ENCODE data around the gene CRELD2.

Gene CRELD2

DNA sequence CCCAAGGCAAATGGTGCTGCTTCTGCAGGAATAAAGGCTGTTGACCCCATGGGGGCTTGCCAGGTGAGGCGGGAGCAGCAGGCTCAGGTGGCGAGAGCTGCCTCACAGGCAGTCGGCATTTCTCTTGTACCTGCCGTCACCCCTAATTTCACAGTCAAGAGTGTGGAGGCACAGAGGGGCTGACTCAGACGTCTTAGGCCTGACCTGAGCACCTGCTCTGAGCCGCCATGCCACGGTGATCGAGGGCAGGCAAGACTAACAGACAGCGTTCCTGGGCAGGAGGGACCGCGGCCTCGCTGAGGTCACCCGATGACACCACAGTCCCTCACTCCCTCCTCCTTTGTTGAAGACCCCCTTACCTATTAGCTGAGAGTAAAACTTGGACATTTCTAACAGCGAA, 5.4 kb upstream of the CRELD2 start:
- FAIRE-seq = no peak

DNA sequence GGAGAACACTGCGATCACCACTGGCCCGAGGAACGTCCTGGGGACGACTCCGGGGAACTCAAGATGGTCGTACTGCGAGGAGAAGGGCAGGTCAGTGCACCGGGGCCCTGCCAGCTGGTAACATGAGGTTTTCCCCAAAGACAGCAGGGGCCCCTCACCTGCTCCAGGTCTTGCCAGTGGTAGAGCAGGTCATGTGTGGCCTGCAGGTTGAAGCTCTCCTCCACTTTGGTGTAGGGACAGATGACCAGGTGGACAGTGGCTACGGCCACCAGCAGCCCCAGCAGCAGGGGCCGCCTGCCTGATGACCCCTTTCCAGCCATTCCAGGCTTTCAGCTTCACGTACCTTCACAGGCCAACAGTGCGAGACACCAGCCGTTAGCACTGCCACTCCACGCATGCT, 5.0 kb upstream of the CRELD2 start:
- no peak for FAIRE-seq

DNA sequence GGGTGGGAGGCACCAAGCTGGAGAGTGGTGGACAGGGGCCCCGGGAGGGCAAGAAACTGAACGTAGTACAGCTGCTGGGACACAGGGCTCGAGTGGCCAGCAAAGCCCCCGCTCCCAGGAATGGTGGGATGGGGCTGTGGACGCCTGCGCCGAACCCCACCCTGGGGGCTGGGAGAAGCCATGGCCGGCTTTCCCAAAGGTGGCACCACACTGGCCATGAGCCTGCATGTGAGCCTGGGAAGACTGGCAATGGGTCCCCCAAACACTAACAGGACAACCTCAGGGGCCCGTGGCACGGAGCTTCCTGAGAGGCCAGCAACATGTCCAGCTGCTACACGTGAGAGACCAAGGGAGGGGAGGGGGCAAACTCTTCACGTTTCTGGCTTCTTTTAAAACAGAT, 4.2 kb upstream of the CRELD2 start:
- no peak for FAIRE-seq

DNA sequence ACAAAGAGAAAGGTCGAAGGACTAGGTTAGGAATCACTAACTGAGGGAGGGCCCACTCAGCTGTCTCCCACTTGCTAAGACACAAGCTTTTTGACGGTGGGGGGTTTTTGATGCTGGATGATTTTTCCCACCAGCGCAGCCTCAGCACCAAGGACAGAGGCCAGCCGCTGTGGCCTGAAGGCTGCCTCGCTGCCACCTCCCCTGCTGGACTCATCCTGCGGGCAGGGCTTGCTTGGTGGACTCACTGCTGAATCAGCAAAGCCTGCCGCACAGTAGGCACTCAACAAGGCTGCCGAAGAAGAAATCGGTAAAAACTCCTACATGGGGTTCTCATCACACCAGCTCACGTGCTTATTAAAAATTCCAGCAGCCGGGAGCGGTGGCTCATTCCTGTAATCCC, 2.8 kb upstream of the CRELD2 start:
- FAIRE-seq = no peak

DNA sequence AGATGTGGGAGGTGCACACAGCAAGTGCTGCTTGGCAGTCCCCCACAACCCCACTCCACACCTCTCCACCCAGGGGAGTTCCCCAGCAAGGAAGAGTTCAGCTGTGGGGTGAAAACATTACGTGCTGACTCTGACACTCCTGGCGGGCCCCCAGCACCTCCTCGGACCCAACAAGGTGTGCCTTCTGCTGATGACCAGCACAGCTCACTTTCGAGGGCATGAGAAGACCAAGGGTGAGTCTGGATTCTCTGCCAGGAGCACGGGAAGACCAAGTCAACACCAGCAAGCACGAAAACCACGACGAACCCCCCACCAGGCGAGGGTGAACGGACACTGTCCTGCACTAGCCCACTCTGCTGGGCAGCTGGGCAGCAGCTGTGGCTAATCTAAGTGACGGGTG, 1.6 kb upstream of the CRELD2 start:
- FAIRE-seq = no peak

DNA sequence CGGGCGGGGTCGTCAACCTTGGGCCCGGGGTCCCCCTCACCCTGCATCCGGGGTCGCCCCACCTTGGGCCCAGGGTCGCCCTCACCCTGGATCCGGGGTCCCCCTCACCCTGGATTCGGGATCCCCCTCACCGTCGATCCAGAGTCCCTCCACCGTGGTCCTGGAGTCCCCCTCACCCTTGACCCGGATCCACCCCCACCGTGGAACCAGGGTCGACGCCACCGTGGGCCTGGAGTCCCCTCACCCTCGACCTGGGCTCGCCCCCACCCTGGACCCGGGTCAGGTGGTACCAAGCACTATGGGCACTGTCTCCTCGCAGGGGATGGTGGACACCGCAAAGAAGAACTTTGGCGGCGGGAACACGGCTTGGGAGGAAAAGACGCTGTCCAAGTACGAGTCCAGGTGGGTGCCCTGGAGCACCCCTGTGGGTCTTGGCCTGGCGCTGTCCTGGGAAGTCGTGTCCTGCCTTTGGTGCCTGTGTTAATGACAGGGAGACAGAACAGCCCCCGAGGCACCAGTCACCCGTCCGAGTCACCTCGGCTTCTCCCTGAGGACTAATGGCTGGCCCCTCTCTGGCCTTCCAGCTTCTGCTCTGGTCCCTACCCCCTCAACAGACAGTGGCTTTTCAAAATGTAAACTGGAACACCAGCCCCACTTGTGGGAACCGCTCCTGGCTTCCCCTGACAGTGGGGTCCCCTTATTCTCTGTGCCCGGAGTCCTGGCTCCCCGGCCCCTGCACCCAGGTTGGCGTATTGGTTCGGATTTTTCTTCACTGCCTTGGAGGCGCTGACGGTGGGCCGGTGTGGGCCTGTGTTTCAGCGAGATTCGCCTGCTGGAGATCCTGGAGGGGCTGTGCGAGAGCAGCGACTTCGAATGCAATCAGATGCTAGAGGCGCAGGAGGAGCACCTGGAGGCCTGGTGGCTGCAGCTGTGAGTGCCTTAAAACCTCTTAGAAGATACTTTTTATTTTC, 762 bp downstream of the CRELD2 start:
- no peak for FAIRE-seq

DNA sequence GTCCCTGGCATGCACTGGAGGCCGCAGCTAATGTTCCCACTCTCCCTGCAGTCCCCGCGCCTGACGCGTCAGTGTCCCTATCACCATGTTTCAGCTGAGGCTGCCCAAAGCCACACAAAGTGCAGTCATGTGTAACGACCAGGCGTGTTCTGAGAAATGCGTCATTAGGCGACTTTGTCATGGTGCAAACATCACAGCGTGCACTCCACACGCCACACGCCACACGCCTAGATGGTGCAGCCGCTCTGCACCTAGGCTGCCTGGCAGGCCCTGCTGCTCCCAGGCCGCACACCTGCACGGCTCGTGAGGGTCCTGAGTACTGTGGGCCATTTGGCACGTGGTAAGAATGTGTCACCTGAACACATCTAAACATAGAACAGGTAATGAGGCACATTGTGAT, 2.4 kb downstream of the CRELD2 start:
- FAIRE-seq = no peak

DNA sequence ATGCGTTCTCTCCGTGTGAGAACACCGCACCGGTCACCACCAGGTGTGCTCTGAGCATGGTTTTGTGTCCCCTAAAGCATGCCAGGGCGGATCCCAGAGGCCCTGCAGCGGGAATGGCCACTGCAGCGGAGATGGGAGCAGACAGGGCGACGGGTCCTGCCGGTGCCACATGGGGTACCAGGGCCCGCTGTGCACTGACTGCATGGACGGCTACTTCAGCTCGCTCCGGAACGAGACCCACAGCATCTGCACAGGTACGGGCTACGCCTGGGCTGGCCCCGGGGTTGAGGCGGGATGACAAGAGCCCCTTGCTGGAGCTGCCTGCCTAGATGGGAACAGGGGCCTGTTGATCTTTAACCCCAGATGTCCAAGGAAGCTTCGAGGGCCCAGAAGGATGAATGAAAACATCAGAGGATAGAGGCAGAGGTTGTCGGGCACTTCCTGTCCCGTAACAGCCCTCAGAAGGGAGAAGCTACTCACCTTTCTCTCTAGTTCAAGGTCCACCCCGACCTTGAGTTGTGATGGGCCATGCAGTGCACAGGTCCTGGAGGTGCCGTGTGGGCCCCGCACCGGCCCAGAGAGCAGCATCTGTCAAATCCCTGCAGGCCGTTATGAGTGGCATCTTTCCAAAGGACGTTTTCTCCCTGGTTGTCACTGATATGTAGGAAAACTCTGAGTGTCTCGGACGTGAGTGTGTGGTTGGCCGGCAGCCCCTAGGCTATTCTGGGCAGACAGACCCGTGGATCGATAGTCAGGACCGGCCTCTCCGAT, 3.3 kb downstream of the CRELD2 start:
- no peak for FAIRE-seq

DNA sequence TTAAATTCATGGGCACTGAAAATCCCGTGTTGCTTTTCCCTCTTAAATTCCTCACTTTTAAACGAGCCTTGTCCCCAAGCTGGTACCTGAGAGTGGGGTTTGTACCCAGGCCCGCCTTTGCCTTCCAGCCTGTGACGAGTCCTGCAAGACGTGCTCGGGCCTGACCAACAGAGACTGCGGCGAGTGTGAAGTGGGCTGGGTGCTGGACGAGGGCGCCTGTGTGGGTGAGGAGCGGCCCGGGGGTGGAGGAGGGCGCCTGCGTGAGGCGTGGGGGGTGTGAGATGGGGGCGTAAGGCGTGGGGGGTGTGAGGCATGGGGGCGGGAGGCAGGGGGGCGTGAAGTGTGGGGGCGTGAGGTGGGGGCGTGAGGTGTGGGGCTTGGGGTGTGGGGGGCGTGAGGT, 4.0 kb downstream of the CRELD2 start:
- no peak for FAIRE-seq

DNA sequence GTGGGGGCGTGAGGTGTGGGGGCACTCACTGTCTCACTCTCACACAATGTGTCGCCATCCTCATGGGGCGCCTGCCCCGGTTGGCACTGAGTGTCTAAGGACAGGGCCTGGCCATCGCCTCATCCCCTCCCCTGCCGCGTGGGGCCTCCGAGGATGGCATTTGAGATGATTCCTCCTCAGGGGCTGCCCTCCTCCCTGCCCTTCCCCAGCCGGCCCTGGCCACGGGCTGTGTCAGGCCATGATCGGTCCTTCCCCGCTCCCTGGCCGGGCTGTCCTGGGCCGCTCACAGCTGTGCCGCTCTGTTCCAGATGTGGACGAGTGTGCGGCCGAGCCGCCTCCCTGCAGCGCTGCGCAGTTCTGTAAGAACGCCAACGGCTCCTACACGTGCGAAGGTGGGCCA, 4.5 kb downstream of the CRELD2 start:
- FAIRE-seq = no peak

DNA sequence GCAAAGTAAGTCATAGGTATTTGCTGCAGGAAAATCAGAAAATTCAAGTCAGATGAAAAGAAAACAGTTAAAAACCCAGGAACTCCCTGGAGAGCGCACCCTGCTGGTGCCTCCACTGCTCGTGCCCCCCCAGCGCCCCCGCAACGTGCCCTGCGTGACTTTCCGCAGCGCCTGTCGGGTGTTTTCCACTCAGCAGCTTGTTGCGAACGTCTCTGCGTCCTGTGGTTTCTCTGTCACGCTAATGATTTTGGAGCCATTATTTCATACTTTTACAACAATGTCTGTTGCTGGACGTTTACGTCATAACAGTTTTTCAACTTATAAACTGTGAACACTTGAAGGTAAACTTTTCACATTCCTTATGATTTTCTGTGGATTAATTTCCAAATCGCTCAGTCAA, 5.0 kb downstream of the CRELD2 start:
- no peak for FAIRE-seq

DNA sequence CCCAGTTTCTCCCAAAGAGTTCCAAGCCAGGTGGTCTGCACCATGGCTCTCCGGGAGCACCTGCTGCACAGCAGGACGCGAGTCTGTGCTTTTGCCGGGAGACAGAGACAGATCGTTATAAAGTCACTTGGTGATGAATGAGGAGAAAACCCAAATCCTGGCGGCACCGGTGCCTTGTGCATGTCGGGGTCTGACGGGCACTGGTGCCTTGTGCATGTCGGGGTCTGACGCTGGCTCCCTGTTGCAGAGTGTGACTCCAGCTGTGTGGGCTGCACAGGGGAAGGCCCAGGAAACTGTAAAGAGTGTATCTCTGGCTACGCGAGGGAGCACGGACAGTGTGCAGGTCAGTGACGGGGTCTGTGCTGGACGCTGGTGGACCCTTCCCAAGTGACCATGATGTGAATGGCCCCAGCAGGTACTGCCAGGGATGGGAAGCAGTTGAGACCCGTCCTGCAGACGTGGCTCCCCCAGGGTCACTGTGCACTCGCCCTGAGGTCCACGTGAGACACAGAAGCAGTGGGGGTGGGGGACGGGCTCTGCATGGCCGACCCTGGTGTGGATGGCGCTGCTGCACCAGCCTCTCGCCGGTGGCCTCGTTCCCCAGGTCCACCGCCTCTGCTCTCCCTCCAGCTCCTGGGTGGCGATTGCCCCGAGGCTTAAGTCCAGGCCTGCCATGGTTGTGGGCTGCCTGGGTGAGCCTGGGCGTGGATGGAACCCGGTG, 5.8 kb downstream of the CRELD2 start:
- FAIRE-seq = no peak

DNA sequence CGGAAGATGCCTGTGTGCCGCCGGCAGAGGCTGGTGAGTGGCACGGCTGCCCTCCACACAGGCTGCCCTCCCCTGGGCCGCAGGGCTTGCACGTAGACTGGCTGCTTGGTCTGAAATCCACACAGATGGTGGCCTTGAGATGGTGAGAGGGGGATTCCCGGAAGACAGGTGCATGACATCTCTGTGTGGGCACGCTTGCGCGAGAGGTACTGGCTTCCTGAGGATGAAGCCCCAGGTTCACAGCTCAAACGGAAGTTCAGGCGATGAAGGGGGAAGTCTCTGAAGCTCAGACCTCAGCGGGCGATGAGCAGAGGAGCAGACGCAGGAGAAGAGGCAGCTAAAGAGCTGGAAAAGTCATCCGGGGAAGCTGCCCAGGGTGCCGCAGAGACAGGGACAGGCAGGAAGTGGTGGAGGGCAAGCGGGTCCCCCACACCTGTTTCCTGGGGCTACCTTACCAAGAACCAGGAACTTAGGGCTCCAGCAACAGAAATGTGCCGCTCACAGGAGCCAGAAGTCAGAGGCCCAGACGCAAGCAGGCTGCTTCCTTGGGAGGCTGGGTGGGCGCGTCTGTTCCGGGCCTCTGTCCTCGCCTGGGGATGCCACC, 7.2 kb downstream of the CRELD2 start:
- FAIRE-seq = no peak

DNA sequence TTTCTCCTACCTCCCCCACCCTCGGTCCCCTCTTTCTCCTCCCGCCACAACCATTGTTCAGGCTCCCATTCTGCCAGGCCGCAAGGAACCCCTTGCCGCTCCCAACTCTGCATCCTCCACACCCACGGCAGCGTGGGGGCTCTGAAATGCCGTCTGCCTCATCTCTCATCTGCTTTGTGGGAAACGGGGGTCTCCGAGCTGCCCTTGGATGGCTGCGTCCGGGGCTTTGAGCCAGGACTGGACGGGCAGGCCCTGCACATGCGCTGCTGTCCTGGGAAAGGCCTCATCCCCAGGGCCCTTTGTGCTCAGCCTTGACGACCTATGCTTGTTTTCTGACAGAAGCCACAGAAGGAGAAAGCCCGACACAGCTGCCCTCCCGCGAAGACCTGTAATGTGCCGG, 8.5 kb downstream of the CRELD2 start:
- no peak for FAIRE-seq

DNA sequence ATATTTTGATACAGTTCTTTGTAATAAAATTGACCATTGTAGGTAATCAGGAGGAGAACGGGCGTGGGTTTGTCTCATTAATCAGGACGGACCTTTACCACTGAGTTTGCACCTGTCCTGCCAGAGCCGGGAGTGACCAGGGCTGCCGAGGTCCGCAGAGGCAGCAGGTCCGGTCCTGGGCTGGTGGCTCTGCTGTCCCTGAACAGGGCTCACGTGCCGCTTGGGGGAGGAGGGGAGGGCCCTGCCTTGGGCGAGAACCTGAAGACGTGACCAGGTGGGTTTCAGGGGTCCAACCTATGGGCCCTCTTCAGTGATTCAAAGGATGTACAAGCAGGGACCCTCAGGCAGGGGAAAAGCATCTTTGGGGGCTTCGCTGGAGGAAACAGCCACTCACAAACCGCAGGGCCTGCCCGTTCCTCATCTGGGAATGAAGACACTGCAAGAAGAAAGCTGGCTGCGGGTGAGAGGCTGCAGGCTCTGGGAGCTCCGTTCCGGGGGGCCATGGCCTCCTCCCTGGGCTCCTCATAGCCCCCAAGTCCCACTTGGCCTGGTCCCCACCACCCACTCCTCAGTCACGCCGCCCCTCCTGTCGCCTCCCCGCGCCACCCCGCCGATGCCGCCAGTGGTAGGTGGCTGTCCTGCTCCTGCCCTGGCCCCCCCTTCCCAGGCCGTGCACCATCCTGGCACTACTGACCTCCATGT, 9.2 kb downstream of the CRELD2 start:
- FAIRE-seq = no peak

DNA sequence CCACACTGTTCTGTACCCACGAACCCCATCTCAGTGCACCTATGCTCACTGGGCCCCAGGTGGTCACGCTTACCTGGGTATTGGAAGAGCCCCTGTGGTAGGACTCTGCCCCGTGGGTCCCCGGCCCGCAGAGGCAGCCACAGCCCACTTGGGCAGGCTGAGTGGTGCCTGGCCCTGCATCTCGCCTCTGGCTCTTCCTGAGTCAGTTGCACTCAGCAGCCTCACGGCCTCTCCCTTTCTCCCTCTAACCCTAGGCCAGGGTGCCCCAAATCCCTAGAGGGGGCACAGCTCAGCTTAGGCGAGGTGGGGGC, 9.7 kb downstream of the CRELD2 start:
- no peak for FAIRE-seq

DNA sequence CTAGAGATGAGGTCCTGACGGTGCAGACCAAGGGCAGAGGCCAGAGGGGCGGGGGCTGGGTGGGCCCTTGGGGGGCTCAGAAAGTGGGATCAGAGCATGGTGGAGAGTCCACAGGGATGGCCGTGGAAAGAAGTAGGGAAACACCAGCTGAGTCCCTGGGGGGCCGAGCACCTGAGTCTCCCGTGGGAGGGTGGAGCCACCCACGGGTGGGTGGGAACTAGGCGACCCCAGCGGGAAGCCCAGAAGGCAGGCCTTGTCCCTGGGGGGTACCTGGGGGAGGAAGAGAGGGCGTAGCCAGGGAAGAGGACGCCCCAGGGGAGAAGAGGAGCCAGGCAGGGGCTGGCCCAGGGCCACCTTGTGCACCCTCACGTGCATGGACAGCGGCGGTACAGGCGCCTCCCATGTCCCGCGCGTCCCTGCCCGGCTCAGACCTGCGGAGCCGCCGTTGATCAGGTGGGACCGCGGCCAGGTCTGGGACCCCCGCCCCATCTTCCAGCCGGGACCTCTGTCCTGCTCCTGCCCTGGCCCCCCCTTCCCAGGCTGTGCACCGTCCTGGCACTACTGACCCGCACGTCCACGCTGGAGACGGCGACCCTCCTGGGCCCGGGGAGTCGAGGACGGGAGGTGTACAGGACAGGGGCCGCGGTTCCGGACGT, 10.2 kb downstream of the CRELD2 start:
- FAIRE-seq = no peak

DNA sequence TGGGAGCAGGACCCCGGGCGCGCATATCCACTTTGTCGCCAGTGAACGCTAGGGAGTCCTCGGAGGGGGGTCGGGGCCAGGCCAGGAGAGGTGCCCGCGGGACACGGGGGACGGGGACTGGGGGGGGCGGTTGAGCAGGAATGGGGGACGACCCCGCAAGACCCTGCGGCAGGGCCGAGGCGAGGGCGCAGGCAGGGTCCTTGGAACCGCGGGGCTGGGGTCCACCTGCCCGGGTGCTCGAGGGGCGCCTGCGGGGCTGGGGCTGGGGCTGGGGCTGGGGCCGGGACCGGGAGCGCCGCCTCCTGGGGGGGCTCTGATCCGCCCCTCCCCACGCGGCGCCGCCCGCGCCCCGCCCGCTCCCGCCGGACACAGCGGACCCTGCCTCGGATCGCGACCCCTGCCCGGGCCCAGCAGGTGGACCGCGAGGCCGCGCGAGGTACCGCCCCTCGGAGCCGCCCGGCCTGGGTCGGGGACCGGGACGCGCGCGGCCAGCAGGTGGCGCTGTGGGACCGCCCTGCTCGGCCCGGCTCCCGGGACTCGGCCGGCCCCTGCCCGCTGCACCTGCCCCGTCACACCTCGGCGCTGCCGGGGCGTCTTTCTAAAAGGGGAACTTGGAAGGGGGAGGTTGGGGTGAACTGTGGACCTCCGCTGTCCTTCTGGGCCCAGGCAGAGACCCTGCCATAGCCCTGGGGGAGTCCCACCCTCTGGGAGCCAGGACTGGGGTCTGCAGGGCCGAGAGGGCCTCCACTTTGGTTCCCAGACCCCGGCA, 11.0 kb downstream of the CRELD2 start:
- no peak for FAIRE-seq

DNA sequence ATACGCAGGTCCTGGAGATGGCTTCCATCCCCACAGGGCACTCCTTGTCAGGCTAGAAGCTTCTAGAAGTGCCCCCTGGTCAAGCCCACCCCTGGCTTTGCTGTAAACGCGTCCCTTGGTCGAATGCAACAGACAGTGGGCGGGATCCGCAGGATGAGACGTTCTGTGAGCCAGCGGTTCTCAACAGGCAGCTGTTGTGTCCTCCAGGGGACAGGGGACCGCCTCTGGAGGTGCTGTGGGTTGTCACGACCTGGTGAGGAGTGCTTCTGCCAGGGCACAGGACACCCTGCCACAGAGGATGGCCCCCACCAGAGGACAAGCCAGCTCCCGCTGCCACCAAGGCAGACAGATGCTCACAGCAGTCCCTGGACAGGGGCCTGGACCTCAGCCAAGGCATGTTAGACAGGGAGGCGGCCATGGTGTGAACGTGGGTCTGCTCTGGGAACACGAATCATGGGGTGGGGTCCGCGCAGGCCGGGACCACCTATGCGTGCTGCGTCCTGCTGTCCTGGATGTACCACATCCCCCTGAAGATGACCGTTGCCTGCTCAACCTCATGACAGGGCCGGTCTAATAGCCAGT, 11.7 kb downstream of the CRELD2 start:
- FAIRE-seq = no peak

DNA sequence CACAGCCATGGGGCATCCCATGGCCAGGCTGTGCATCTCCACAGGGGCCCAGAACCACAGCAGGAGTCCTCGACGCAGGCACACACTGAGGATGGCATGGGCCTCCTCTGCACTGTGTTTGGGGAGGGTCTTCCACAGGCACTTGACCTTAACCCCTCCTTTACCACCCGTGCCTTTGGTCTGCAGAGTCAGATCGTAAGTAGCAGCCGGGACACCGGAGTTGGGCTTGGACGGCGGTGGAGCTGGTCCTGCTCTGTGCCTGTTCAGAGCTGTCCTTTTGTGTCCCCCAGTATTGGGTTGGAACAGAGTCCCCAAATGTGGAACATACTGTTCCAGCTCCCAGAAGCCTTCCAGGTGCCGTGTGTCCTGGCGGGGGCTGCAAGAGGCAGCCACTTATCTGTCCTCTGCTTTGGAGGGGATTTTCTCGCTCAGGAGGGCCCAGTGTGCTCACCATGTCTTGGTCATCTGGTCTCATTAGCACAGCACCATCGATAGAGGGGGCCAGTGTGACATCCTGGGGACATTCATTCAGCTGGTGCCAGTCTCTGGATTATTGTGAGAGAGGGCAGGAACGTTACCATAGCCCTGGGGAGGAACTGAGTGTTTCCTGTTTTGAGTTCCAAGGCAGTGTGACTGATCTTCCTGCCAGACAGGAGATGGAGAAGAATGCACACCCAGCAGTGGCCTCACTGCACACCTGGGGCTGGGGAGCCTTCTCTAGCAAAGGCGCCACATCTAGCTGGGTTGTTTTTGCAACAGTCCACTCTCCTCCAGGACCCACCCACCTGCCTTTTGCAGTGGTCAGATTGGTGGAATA, 12.4 kb downstream of the CRELD2 start:
- no peak for FAIRE-seq

Measured in islet of Langerhans (tissue), 1 donor.